ENCODE results near the gene DNMT3A. TPM values are rescaled to one million over a fixed set of nuclear protein-coding genes. Genes with fewer than 3 reads are reported as not detected.

DNMT3A gene
- total RNA-seq, 1 donor from 2014 or later: 58.1 TPM

DNA sequence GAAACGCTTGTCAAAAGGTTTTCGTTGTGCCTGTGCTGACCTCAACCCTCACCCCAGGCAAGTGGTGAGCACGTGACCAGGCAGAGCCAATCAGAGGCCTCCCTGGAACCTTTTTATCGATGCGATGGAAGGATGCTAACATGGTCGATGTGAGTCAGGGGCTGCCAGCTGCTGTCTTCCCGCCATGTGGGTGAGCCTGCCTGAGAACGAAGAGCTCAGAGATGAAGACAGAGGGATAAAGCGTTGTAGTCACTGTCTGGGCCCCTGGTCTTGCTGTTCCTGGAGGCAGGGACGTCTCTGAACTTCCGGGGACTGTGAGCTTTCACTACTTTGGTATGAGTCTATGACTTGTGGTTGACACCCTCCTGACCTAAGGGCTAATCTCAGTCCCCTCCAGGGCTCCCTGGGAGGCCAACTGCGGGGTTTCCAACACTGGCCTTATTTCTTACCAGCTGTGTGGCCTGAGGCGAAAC is 18.6 kb downstream of the DNMT3A start:
- Histone ChIP-seq H2AFZ (ENCODE audit: low read depth, low read length) (no peak overlapping the region), H3K36me3 (ENCODE audit: insufficient read depth, low read length) (no peaks in the 10 kb centered on the region), H3K27ac (ENCODE audit: low read depth, low read length) (no peak overlapping the region), H4K20me1 (ENCODE audit: insufficient read depth, low read length) (peaks cover 47% of the 10 kb centered on the region), H3K4me1 (ENCODE audit: insufficient read depth, low read length) (peaks cover 10% of the 10 kb centered on the region), H3K79me2 (ENCODE audit: insufficient read depth, low read length) (peaks cover 10% of the 10 kb centered on the region), H3K4me2 (ENCODE audit: low read length) (peak overlapping the region; percentile 20), H3K9ac (ENCODE audit: low read length) (no peak overlapping the region), H3K27me3 (ENCODE audit: insufficient read depth, low read length) (no peaks in the 10 kb centered on the region), H3K4me3 (ENCODE audit: insufficient read depth, low read depth, low read length) (no peak overlapping the region), H3K9me3 (ENCODE audit: insufficient read depth, low read depth, low read length) (peaks cover 9% of the 10 kb centered on the region)
- Mint-ChIP-seq H3K27ac (ENCODE audit: unreplicated experiment) (peak overlapping the region; percentile 63), H3K36me3 (ENCODE audit: low read depth, unreplicated experiment) (peaks cover 18% of the 10 kb centered on the region), H3K4me1 (ENCODE audit: low read depth, unreplicated experiment) (peaks cover 23% of the 10 kb centered on the region), H3K27me3 (ENCODE audit: low read depth, unreplicated experiment) (no peaks in the 10 kb centered on the region), H3K4me3 (ENCODE audit: unreplicated experiment) (no peak overlapping the region), H3K9me3 (ENCODE audit: unreplicated experiment) (peaks cover 4% of the 10 kb centered on the region)
- FAIRE-seq (no peak), DNase-seq (ENCODE audit: low read depth) (peak; percentile 27)
- TF ChIP-seq, protein P1, sequence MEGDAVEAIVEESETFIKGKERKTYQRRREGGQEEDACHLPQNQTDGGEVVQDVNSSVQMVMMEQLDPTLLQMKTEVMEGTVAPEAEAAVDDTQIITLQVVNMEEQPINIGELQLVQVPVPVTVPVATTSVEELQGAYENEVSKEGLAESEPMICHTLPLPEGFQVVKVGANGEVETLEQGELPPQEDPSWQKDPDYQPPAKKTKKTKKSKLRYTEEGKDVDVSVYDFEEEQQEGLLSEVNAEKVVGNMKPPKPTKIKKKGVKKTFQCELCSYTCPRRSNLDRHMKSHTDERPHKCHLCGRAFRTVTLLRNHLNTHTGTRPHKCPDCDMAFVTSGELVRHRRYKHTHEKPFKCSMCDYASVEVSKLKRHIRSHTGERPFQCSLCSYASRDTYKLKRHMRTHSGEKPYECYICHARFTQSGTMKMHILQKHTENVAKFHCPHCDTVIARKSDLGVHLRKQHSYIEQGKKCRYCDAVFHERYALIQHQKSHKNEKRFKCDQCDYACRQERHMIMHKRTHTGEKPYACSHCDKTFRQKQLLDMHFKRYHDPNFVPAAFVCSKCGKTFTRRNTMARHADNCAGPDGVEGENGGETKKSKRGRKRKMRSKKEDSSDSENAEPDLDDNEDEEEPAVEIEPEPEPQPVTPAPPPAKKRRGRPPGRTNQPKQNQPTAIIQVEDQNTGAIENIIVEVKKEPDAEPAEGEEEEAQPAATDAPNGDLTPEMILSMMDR (IDR thresholded peaks at IDR 0.05; ENCODE audit: insufficient read depth, low read depth, low read length): no peak
- TF ChIP-seq EZH2 (IDR thresholded peaks at IDR 0.05; ENCODE audit: insufficient read depth, low read length): no peak

DNA sequence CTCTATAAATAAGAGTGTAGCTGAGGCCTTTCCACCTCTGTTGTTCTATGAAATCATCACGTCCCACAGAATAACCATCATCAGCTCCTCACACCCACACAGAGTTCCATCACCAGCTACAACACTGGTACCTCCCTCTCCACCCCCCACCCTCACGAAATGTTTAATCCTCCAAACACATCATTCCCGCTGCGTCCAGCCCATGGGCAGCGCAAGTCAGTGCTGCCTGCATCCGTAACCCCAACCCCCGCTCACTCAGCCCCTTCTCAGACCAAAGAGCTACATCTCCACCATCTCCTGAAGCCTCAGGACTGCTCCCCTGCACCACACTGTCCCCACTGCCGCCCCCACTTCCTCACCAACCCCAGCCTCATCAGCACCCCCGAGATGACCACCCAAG is 19.4 kb downstream of the DNMT3A start:
- Histone ChIP-seq H3K4me1 (ENCODE audit: insufficient read depth, low read length) (peaks cover 10% of the 10 kb centered on the region), H3K4me3 (ENCODE audit: insufficient read depth, low read depth, low read length) (no peak overlapping the region), H3K9me3 (ENCODE audit: insufficient read depth, low read depth, low read length) (peaks cover 9% of the 10 kb centered on the region), H3K27me3 (ENCODE audit: insufficient read depth, low read length) (no peaks in the 10 kb centered on the region), H3K79me2 (ENCODE audit: insufficient read depth, low read length) (peaks cover 10% of the 10 kb centered on the region), H3K27ac (ENCODE audit: low read depth, low read length) (no peak overlapping the region), H3K9ac (ENCODE audit: low read length) (no peak overlapping the region), H4K20me1 (ENCODE audit: insufficient read depth, low read length) (peaks cover 44% of the 10 kb centered on the region), H3K4me2 (ENCODE audit: low read length) (no peak overlapping the region), H2AFZ (ENCODE audit: low read depth, low read length) (no peak overlapping the region), H3K36me3 (ENCODE audit: insufficient read depth, low read length) (no peaks in the 10 kb centered on the region)
- DNase-seq (ENCODE audit: low read depth) (no peak), FAIRE-seq (no peak)
- Mint-ChIP-seq H3K4me3 (ENCODE audit: unreplicated experiment) (no peak overlapping the region), H3K4me1 (ENCODE audit: low read depth, unreplicated experiment) (peaks cover 23% of the 10 kb centered on the region), H3K27me3 (ENCODE audit: low read depth, unreplicated experiment) (no peaks in the 10 kb centered on the region), H3K9me3 (ENCODE audit: unreplicated experiment) (peaks cover 3% of the 10 kb centered on the region), H3K27ac (ENCODE audit: unreplicated experiment) (peak overlapping the region; percentile 63), H3K36me3 (ENCODE audit: low read depth, unreplicated experiment) (peaks cover 12% of the 10 kb centered on the region)
- TF ChIP-seq, protein P1 (IDR thresholded peaks at IDR 0.05; ENCODE audit: insufficient read depth, low read depth, low read length): no peak
- no peak for TF ChIP-seq EZH2 (IDR thresholded peaks at IDR 0.05; ENCODE audit: insufficient read depth, low read length)

GRCh38 chr2:25320077-25320476 is 21.6 kb downstream of the DNMT3A start:
- no peak overlapping the region for H3K4me2 ChIP-seq (ENCODE audit: low read length)
- H3K27ac ChIP-seq (ENCODE audit: low read depth, low read length): no peak overlapping the region
- Mint-ChIP-seq H3K4me1 (ENCODE audit: low read depth, unreplicated experiment) (peaks cover 23% of the 10 kb centered on the region), H3K27ac (ENCODE audit: unreplicated experiment) (no peak overlapping the region), H3K4me3 (ENCODE audit: unreplicated experiment) (no peak overlapping the region), H3K9me3 (ENCODE audit: unreplicated experiment) (no peaks in the 10 kb centered on the region), H3K27me3 (ENCODE audit: low read depth, unreplicated experiment) (no peaks in the 10 kb centered on the region), H3K36me3 (ENCODE audit: low read depth, unreplicated experiment) (no peaks in the 10 kb centered on the region)
- TF ChIP-seq, protein P1 (IDR thresholded peaks at IDR 0.05; ENCODE audit: insufficient read depth, low read depth, low read length): no peak
- no peak for TF ChIP-seq EZH2 (IDR thresholded peaks at IDR 0.05; ENCODE audit: insufficient read depth, low read length)
- peaks cover 51% of the 10 kb centered on the region for H4K20me1 ChIP-seq (ENCODE audit: insufficient read depth, low read length)
- no peak overlapping the region for H3K4me3 ChIP-seq (ENCODE audit: insufficient read depth, low read depth, low read length)
- H3K4me1 ChIP-seq (ENCODE audit: insufficient read depth, low read length): peaks cover 7% of the 10 kb centered on the region
- FAIRE-seq (no peak), DNase-seq (ENCODE audit: low read depth) (no peak)
- peaks cover 18% of the 10 kb centered on the region for H3K79me2 ChIP-seq (ENCODE audit: insufficient read depth, low read length)
- H3K36me3 ChIP-seq (ENCODE audit: insufficient read depth, low read length): no peaks in the 10 kb centered on the region
- H3K9me3 ChIP-seq (ENCODE audit: insufficient read depth, low read depth, low read length): no peaks in the 10 kb centered on the region
- no peak overlapping the region for H3K9ac ChIP-seq (ENCODE audit: low read length)
- H3K27me3 ChIP-seq (ENCODE audit: insufficient read depth, low read length): no peaks in the 10 kb centered on the region
- H2AFZ ChIP-seq (ENCODE audit: low read depth, low read length): no peak overlapping the region
